PFSK-1 (cell line): Measurements from ENCODE around the gene HS6ST3.

Source experiments
- FOXP2 ChIP-seq: optimal IDR thresholded peaks from 2 replicates; pipeline ENCODE3; 2011; ENCODE audit warnings: borderline replicate concordance, control low read depth, inconsistent platforms; ENCODE audit not compliant: insufficient read depth; ENCODE audit errors: extremely low read length, extremely low read depth
- POLR2AphosphoS5 ChIP-seq: IDR thresholded peaks from 2 replicates; pipeline ENCODE4 v1.6.1; 2012; ENCODE audit warnings: low read depth, mild to moderate bottlenecking, control low read depth, low read length, moderate library complexity
- REST ChIP-seq, 2 experiments: IDR thresholded peaks; 2 replicates each; pipeline versions ENCODE4 v1.6.1 to v1.8.0; 2011 to 2012; ENCODE audit warnings: low read depth in 2 of 2, low read length in 2 of 2, control low read depth in 1 of 2, inconsistent platforms in 1 of 2, mild to moderate bottlenecking in 1 of 2, moderate library complexity in 1 of 2; ENCODE audit not compliant: insufficient read depth in 1 of 2
- SIN3A ChIP-seq: IDR thresholded peaks from 2 replicates; pipeline ENCODE4 v1.6.1; 2012; ENCODE audit warnings: mild to moderate bottlenecking, low read length, moderate library complexity, borderline replicate concordance; ENCODE audit not compliant: insufficient read depth
- TAF1 ChIP-seq: IDR thresholded peaks from 2 replicates; pipeline ENCODE4 v1.6.1; 2012; ENCODE audit warnings: low read length, control low read depth, borderline replicate concordance; ENCODE audit not compliant: insufficient read depth

Gene HS6ST3

GRCh38 chr13:96415831-96416385, 326.0 kb downstream of the HS6ST3 start:
- TF ChIP-seq TAF1, result no peak
- no peak for TF ChIP-seq SIN3A
- no peak for TF ChIP-seq REST (IDR thresholded peaks at IDR 0.05; ENCODE audit: insufficient read depth in 1 of 2, low read depth in 2 of 2, low read length in 2 of 2)
- no peak for TF ChIP-seq FOXP2
- no peak for TF ChIP-seq POLR2AphosphoS5

- TF ChIP-seq REST (IDR thresholded peaks at IDR 0.05; ENCODE audit: insufficient read depth in 1 of 2, low read depth in 2 of 2, low read length in 2 of 2) (no peak), FOXP2 (no peak), SIN3A (no peak), POLR2AphosphoS5 (no peak)
Measured at GRCh38 chr13:96417939-96418685, 328.2 kb downstream of the HS6ST3 start.

- no peak for TF ChIP-seq POLR2AphosphoS5
Measured at GRCh38 chr13:96421314-96421713, 331.4 kb downstream of the HS6ST3 start.

- no peak for TF ChIP-seq REST (IDR thresholded peaks at IDR 0.05; ENCODE audit: insufficient read depth in 1 of 2, low read depth in 2 of 2, low read length in 2 of 2)
- TF ChIP-seq SIN3A, result no peak
- no peak for TF ChIP-seq TAF1
- no peak for TF ChIP-seq FOXP2
- TF ChIP-seq POLR2AphosphoS5, result no peak
Measured at GRCh38 chr13:96422002-96422401, 332.1 kb downstream of the HS6ST3 start.

- TF ChIP-seq FOXP2 (no peak), SIN3A (no peak), TAF1 (no peak), POLR2AphosphoS5 (no peak), REST (IDR thresholded peaks at IDR 0.05; ENCODE audit: insufficient read depth in 1 of 2, low read depth in 2 of 2, low read length in 2 of 2) (no peak)
Measured at GRCh38 chr13:96426167-96426566, 336.3 kb downstream of the HS6ST3 start.
